Duodenal mucosa (tissue), 2 donors: ENCODE results near the gene ITGA5.

Source experiments
- H3K27ac ChIP-seq: one replicate; pipeline ENCODE4 v1.7.0; 2013; ENCODE audit warnings: low read depth, low read length
- H3K27me3 ChIP-seq, 2 donors: one replicate each; pipeline ENCODE4 v1.7.0; 2013; ENCODE audit warnings: low read length in 2 of 2, control low read depth in 1 of 2; ENCODE audit not compliant: insufficient read depth in 2 of 2, control insufficient read depth in 1 of 2
- H3K36me3 ChIP-seq, 2 donors: one replicate each; pipeline ENCODE4 v1.7.0; 2013; ENCODE audit warnings: low read length in 2 of 2, control low read depth in 1 of 2; ENCODE audit not compliant: insufficient read depth in 2 of 2, control insufficient read depth in 1 of 2
- H3K4me1 ChIP-seq, 2 donors: one replicate each; pipeline ENCODE4 v1.7.0; 2013; ENCODE audit warnings: low read length in 2 of 2, control low read depth in 1 of 2; ENCODE audit not compliant: insufficient read depth in 2 of 2, control insufficient read depth in 1 of 2
- H3K4me3 ChIP-seq, 2 donors: one replicate each; pipeline ENCODE4 v1.7.0; 2013; ENCODE audit warnings: low read length in 2 of 2, low read depth in 1 of 2
- H3K9ac ChIP-seq, 2 donors: one replicate each; pipeline ENCODE4 v1.7.0; 2013; ENCODE audit warnings: low read length in 2 of 2, low read depth in 1 of 2
- H3K9me3 ChIP-seq, 2 donors: one replicate each; pipeline ENCODE4 v1.7.0; 2013; ENCODE audit warnings: low read length in 2 of 2, control low read depth in 1 of 2; ENCODE audit not compliant: control insufficient read depth in 1 of 2

Gene ITGA5

GRCh38 chr12:54412786-54413185 is 6.3 kb downstream of the ITGA5 start:
- Histone ChIP-seq H3K4me1 (peaks cover 38 to 40% of the 10 kb centered on the region in 2 donors), H3K36me3 (peaks cover 3 to 13% of the 10 kb centered on the region in 2 donors), H3K9me3 (no peaks in the 10 kb centered on the region), H3K4me3 (peak overlapping the region; percentile 8 to 33), H3K27me3 (peaks cover 2 to 10% of the 10 kb centered on the region in 2 donors), H3K27ac (peak overlapping the region; percentile 41), H3K9ac (peak overlapping the region in 1 of 2 donors; percentile 46)

- Histone ChIP-seq H3K36me3 (peaks cover 7 to 17% of the 10 kb centered on the region in 2 donors), H3K27me3 (peaks cover 0 to 10% of the 10 kb centered on the region in 2 donors), H3K4me1 (peaks cover 39 to 40% of the 10 kb centered on the region in 2 donors), H3K9ac (peak overlapping the region in 1 of 2 donors; percentile 46), H3K9me3 (no peaks in the 10 kb centered on the region), H3K27ac (no peak overlapping the region), H3K4me3 (no peak overlapping the region)
Measured at GRCh38 chr12:54412348-54412747, 6.7 kb downstream of the ITGA5 start.

GRCh38 chr12:54411391-54412241 is 7.5 kb downstream of the ITGA5 start:
- Histone ChIP-seq H3K4me1 (peaks cover 38 to 39% of the 10 kb centered on the region in 2 donors), H3K4me3 (no peak overlapping the region), H3K9me3 (no peaks in the 10 kb centered on the region), H3K9ac (peak overlapping the region in 1 of 2 donors; percentile 10), H3K36me3 (peaks cover 8 to 23% of the 10 kb centered on the region in 2 donors), H3K27ac (no peak overlapping the region), H3K27me3 (peaks cover 0 to 6% of the 10 kb centered on the region in 2 donors)

DNA sequence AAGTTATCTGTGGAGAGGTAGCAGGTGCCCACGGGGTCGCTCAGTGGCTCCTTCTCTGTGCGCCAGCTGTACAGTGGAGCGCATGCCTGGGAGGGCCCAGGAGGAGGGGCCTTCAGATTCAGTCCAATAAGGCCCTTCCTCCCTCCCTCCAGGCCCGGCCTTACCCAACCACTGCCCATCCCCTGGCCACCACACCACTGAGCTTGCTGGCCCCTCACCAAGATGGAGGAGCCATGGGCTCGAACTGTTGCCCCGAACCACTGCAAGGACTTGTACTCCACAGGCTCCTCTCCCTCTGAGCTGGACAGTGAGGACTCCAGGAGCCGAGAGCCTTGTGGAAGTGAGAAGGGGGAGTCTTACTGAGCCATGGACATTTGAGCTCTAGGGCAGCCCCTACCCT is 9.8 kb downstream of the ITGA5 start:
- no peaks in the 10 kb centered on the region for H3K9me3 ChIP-seq
- no peak overlapping the region for H3K27ac ChIP-seq
- no peaks in the 10 kb centered on the region for H3K27me3 ChIP-seq
- H3K36me3 ChIP-seq, result peaks cover 8 to 34% of the 10 kb centered on the region in 2 donors
- peaks cover 28 to 33% of the 10 kb centered on the region in 2 donors for H3K4me1 ChIP-seq
- no peak overlapping the region for H3K9ac ChIP-seq
- no peak overlapping the region for H3K4me3 ChIP-seq

DNA sequence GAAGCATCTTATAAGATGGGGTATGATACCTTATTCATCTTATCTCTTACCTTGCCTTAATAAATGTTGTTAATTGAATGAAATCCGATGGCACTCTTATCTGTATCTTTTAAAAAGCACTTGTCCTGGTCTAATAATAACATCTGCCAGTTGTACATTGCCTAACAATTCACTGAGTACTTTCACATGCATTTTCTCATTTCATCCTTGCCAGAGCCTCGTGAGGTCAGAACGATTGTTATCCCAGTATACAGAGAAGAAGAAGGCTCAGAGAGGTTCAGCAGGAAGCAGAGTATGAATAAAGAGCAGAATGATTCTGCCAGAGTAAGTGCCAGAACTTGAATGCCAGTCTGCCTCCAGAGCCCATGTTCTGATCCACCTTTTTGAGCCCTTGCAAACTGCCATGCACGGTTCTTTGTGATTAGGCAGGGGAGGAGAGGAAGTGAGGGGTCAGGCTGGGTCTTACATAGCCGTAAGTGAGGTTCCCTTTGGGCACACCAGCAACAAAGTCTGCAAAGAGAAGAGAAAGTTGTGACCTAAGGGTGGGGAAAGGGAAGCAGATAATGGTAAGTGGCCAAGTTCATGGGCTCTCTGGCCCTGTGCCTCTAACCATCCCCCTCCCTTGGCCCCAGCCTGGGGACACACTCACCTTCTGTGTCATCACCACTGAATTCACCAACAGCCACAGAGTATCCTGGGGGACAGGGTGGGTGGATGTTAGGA is 11.7 kb downstream of the ITGA5 start:
- no peak overlapping the region for H3K4me3 ChIP-seq
- peaks cover 9 to 15% of the 10 kb centered on the region in 2 donors for H3K4me1 ChIP-seq
- no peaks in the 10 kb centered on the region for H3K27me3 ChIP-seq
- no peak overlapping the region for H3K27ac ChIP-seq
- H3K36me3 ChIP-seq, result peaks cover 8 to 49% of the 10 kb centered on the region in 2 donors
- no peak overlapping the region for H3K9ac ChIP-seq
- no peaks in the 10 kb centered on the region for H3K9me3 ChIP-seq

DNA sequence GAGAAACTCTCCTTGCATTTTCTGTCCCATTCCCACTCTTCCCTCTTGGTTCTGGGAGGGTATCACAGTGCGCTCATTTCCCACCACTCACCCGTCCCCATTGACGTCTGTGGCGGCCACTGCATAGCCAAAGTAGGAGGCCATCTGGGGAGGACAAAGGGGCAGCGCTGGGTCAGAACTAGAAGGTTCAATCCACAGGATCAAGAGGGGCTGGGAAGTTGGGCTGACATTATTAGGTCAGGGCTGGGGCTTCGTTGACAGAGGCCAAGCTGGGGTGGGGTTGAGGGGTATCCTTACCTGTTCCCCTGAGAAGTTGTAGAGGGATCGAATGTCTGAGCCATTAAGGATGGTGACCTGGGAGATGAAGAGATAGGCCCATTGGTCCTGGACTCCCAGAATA is 13.5 kb downstream of the ITGA5 start:
- no peak overlapping the region for H3K27ac ChIP-seq
- no peaks in the 10 kb centered on the region for H3K9me3 ChIP-seq
- H3K36me3 ChIP-seq, result peaks cover 19 to 65% of the 10 kb centered on the region in 2 donors
- H3K9ac ChIP-seq, result no peak overlapping the region
- H3K4me1 ChIP-seq, result peaks cover 0 to 4% of the 10 kb centered on the region in 2 donors
- no peaks in the 10 kb centered on the region for H3K27me3 ChIP-seq
- no peak overlapping the region for H3K4me3 ChIP-seq

DNA sequence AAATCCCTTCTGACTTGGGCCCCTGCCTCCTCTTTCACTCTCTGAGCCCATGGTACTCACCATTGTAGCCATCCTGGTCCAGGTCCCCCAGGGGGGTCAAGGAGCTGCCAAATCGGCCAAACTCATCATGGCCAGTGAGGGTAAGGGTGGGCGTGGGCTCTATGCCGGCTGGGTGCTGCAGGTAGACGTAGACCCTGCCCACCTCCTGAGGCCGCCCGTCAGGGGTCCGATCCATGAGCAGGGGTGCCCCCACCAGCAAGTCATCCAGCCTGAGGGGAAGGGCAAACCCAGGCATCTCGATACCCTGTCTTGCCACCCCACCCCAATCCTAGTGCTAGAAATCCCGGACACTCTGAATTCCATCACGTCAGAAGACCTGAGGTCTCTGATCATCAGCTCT is 14.0 kb downstream of the ITGA5 start:
- Histone ChIP-seq H3K27me3 (no peaks in the 10 kb centered on the region), H3K4me1 (peaks cover 0 to 4% of the 10 kb centered on the region in 2 donors), H3K9me3 (no peaks in the 10 kb centered on the region), H3K9ac (no peak overlapping the region), H3K4me3 (no peak overlapping the region), H3K36me3 (peaks cover 20 to 69% of the 10 kb centered on the region in 2 donors), H3K27ac (no peak overlapping the region)

- Histone ChIP-seq H3K9me3 (no peaks in the 10 kb centered on the region), H3K27ac (no peak overlapping the region), H3K9ac (no peak overlapping the region), H3K4me1 (peaks cover 0 to 4% of the 10 kb centered on the region in 2 donors), H3K27me3 (no peaks in the 10 kb centered on the region), H3K4me3 (no peak overlapping the region), H3K36me3 (peaks cover 20 to 73% of the 10 kb centered on the region in 2 donors)
Measured at GRCh38 chr12:54404061-54405004, 14.7 kb downstream of the ITGA5 start.

DNA sequence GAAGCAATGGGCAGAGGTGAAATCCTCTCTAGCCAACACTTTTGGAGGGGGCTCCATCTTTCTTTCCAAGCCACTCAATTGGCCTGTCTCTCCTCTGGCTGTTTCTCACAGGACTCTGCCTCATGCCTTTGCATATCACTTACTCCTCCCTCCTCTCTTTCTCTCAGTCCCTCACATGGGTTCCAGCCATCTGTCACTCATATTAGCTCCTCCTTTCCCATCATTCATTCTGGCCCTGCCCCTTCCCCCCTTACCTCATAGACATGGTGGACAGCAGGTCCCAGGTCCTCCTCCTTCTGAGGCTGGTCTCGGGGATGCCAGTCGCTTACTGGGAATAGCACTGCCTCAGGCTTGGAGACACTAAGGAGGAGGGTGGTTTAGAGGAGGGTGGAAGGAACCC is 17.9 kb downstream of the ITGA5 start:
- Histone ChIP-seq H3K4me3 (no peak overlapping the region), H3K9ac (no peak overlapping the region), H3K4me1 (no peaks in the 10 kb centered on the region), H3K9me3 (no peaks in the 10 kb centered on the region), H3K27ac (no peak overlapping the region), H3K36me3 (peaks cover 12 to 71% of the 10 kb centered on the region in 2 donors), H3K27me3 (no peaks in the 10 kb centered on the region)
